GM10266 (cell line): ENCODE measurements around the gene OLFM1.

Source experiments
- DNase-seq: peaks from one replicate; pipeline ENCODE4 v3.0.0; 2012; ENCODE audit errors: extremely low spot score
- CTCF ChIP-seq: IDR thresholded peaks from 2 replicates; pipeline ENCODE4 v1.5.1; 2012; ENCODE audit warnings: mild to moderate bottlenecking, low read depth; ENCODE audit not compliant: control insufficient read depth, insufficient read depth; ENCODE audit errors: missing control alignments

OLFM1 gene

GRCh38 chr9:135165756-135166519, 78.5 kb downstream of the OLFM1 start:
- TF ChIP-seq CTCF, result no peak
- no peak for DNase-seq

- DNase-seq, result no peak
- no peak for TF ChIP-seq CTCF
Observed at GRCh38 chr9:135166565-135166964, 79.1 kb downstream of the OLFM1 start.

GRCh38 chr9:135167356-135167755, 79.9 kb downstream of the OLFM1 start:
- TF ChIP-seq CTCF, result no peak
- no peak for DNase-seq

GRCh38 chr9:135167849-135168655, 80.6 kb downstream of the OLFM1 start:
- no peak for DNase-seq
- TF ChIP-seq CTCF, result no peak

GRCh38 chr9:135169709-135170226, 82.3 kb downstream of the OLFM1 start:
- DNase-seq, result no peak
- no peak for TF ChIP-seq CTCF

- no peak for TF ChIP-seq CTCF
- DNase-seq, result no peak
Observed at GRCh38 chr9:135170535-135170934, 83.1 kb downstream of the OLFM1 start.
